T-helper 1 cell treated with Interleukin-12 subunit alpha and Interleukin-12 subunit beta and Interleukin-4 antibody, amounts not matched to agents 30 ng/mL and 1 ng/mL, for 36 hours (primary cell): ENCODE data around the gene EIF2B4. TPM values are rescaled to one million over a fixed set of nuclear protein-coding genes. Genes with fewer than 3 reads are reported as not detected.

ENCODE experiments used
- intact Hi-C: fragments of 100-400 bp; cut with micrococcal nuclease; formaldehyde crosslinking; loops from one replicate; pipeline ENCODE4 v1.15.1; 2024
- total RNA-seq: library from RNA; stranded (reverse); gene quantifications from 2 replicates; pipeline ENCODE4 v1.2.3, GENCODE V29; 2022

EIF2B4 gene
- 48.3 and 48.7 TPM in 2 replicates for total RNA-seq

DNA sequence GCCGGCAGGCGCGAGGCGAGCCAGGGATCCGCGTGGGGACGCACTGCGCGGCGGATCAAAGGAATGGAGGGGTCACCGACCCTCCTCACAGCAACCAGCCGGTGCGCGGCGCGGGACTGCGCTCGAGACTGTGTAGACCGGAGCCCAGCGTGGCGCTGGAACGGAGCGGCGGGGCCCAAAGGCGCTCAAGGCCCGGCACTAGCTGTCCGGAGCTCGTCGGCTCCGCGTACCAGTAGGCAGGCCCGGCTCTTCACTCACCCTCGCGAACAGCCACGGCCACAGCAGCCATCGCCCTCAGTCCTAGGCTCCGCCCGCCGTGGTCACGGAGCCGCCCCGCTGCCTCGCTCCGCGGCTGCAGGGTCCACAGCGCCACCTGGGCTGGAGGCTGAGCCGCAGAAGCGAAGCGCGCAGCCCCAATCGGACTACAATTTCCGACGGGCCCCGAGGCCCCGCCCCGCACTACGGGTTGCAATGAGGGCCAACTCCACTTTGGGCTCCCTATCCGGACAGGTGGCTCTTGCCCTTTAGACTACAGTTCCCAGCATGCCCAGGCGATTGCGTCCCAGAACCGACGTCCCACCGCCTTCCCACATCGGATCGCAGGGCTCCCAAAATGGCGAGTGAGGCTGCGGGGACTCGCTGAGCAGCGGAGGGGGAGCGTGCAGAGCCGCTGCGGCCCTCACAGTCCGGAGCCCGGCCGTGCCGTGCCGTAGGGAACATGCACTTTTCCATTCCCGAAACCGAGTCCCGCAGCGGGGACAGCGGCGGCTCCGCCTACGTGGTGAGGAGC is at the start of gene EIF2B4, which contains the start of gene SNX17:
Gene EIF2B4 (minus strand): TSS at position 313 of the 790 bp plus-strand sequence. CDS start 24 bp downstream, at position 289.
Gene SNX17 (plus strand): TSS at position 591 of the 790 bp plus-strand sequence. CDS start 128 bp downstream, at position 719.
- intact Hi-C loops = loop anchor here (1.0 to 5.0 kb wide), 18 partner anchors 10 to 1502 kb away; partner anchors contain the start of genes ATRAID, CAD, CCDC121 and GPN1

DNA sequence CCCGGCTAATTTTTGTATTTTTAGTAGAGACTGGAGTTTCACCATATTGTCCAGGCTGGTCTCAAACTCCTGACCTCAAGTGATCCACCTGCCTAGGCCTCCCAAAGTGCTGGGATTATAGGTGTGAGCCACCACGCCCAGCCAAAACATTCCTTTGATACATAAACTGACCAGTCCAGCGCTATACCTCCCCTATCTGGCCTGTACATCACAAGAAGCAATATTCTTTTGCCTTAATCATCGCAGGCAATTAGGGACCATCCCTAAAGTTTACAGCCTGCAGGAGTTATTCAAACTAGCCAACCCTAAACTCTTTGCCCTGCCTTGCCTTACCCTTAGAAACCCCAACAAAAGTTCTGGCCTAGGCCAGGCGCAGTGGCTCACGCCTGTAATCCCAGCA is 46.0 kb upstream of the EIF2B4 start:
- intact Hi-C loops = no loop called here

DNA sequence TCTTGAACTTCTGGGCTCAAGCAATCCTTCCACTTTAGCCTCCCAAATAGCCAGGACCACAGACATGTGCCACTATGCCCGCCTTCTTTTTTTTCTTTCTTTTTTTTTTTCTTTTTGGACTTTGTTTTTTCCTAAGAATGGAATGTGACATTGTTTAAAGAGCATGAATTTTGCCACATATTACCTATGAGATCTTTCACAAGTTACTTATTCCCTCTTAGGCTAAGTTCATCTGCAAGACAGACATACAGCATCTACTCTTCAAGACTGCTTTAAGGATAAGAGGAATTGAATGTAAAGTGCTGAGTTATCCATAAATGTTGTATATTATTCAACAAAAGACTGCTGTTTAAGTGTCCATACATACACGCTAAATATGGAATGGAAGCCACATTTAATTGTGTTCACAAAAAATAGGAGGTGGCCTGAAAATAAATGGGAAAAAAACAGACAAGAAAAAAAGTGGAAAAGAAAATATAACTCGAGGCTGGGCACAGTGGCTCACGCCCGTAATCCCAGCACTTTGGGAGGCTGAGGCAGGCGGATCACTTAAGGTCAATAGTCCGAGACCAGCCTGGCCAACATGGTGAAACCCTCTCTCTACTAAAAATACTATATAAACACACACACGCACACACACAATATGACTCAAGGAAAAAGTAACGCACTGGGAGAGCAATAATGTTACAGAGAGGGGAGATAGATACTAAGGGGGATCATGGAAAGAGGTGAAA is 42.4 kb upstream of the EIF2B4 start:
- intact Hi-C loops = no loop called here

DNA sequence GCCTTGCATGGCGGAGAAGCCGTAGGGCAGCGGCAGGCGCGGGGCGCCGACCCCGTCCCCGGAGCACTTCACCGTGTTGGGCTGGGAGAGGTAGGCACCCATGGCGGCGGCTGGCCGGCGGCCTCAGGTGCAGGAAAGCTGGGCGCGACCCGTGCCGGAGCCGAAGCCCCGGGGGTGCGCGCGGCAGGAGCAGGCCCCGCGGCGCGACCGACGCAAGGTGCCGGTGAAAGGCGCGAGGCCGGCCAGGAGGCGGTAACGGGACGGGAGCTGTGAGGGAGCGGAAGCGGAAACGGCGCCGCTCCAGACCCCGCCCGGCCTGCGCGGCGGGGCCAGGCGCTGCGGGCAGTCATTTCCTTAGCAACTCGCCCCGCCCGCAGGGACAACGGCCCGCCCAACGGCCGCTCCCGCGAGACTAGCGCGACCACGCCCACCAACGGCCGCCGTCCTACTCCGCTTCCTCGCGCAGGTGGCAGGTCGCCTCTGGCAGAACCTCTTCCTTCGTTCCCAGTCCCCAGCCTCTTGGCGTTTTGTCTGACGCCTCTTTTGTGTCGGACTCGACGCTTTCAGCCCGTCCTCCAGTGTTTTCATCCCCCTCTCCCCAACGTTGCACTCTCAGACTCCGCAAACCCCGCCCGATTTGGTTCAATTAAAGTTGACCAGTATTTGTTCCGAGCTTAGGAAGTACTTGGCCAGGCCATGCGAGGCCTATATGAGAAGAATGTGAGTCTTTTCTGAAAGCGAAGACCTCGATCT is 39.4 kb upstream of the EIF2B4 start, which contains the start of gene PPM1G:
Gene PPM1G (minus strand): TSS at position 271 of the 753 bp plus-strand sequence. CDS start 169 bp downstream, at position 102.
- intact Hi-C loops = loop anchor here (1.0 to 10.0 kb wide), 13 partner anchors 17 to 1062 kb away; partner anchors contain the start of genes ADGRF3, AGBL5, ATRAID and CAD

DNA sequence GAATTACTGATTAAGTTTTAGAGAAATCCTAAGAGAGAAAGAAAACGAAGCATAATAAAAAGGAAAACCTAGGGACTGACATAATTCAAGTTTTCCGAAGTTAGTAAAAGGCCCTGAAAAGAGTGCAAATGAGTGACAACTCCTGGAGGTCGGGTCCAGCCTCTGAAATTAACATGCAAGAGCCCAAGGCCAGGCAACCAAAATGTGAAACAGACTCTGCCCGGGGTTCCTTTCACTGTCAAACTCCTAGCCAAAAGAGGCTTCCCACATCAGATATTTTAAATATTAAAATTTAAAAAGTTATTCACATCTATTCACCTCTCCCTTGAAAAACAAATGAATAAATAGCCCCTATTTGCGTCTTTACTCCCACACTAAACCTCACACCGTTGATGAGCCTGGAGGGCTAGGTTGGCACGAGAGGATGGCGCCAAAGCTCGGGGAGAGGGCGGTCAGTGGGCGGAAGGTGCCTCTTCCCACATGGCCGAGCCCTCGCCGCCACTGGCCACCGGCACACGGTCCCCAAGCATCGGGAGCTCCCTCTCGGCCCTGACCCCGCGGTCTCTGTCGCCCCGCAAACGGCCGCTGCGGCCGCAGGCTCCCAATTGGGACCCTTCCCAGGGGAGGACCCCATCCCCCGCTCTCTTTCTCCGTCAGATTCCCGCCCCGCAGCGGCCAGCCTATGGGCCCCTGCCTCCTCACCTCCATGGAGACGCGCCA is 38.6 kb upstream of the EIF2B4 start:
- intact Hi-C loops = loop anchor here (1.0 to 10.0 kb wide), 13 partner anchors 16 to 1061 kb away; partner anchors contain the start of genes ADGRF3, AGBL5, ATRAID and CAD

DNA sequence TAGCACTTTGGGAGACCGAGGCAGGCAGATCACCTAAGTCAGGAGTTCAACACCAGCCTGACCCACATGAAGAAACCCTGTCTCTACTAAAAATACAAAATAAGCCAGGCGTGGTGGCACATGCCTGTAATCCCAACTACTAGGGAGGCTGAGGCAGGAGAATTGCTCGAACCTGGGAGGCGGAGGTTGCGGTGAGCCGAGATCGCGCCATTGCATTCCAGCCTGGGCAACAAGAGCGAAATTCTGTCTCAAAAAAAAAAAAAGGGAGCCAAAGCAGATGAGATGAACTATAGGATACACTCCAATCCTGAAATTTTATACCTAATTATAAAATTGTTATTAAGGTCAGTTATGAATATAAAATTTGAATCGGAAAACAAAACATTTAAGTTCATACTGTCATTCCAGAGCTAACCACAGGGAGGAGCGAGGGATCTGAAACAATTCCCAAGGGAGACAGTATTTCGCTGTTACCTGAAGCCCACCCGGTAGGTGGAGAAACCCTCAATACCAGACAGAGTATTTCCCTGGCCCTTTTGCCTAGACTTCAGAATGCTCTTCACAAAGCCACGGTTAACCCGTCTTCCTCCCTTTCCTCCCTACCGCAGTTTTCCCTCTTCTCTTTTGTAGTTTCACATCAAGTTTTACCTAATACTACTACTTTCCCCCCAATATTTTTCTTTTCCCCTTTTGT is 37.8 kb upstream of the EIF2B4 start:
- intact Hi-C loops = loop anchor here (2.0 to 10.0 kb wide), 3 partner anchors 15 to 1061 kb away; partner anchors contain the start of genes ADGRF3, ATRAID, CAD and SELENOI

DNA sequence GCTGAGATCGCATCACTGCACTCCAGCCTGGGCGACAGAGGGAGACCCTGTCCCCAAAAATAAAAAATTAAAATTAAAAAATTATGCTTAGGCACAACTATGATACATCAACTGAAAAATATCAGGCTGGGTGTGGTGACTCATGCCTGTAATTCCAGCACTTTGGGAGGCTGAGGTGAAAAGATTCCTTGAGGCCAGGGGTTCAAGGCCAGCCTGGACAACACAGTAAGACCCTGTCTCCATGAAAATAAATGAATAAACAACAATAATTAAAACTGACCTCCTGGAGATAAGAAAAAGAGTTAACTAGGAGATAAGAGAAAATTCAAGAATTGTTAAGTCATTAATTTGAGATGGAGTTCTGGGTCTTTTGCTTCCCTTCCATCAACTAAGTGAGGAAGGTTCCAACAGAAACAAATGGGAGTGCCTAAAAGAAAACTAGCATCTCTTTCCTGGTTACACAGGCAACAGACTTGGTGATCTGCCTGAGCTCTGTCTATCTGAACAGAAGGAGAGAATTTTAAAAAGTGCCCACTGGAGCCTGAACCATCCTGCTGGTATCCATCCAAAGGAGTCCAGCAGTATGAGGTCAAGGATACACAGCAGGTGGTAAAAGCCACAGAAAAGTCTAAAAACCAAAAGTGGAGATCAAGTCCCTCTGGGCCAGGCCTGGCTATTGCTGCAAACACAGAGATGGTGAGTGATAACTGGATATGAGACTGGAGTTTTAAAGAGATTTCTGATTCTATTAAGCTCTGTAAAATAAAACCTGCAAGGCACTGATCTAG is 30.4 kb upstream of the EIF2B4 start:
- intact Hi-C loops = loop anchor here (10.0 kb wide), 1 partner anchor 186 kb away; the partner anchor contains the start of genes ATRAID, CAD and SLC5A6

DNA sequence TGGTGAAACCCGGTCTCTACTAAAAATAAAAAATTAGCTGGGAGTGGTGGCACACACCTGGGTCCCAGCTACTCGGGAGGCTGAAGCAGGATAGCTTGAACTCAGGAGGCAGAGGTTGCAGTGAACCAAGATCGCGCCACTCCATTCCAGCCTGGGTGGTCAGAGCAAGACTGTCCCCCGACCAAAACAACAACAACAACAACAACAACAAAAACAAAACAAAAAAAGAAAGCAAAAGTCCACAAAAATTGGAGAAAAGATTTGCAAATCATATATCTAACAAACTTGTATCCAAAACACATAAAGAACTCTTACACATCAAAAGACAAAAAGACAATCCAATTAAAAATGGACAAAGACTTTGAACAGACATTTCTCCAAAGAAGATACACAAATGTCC is 28.8 kb upstream of the EIF2B4 start:
- intact Hi-C loops = no loop called here

DNA sequence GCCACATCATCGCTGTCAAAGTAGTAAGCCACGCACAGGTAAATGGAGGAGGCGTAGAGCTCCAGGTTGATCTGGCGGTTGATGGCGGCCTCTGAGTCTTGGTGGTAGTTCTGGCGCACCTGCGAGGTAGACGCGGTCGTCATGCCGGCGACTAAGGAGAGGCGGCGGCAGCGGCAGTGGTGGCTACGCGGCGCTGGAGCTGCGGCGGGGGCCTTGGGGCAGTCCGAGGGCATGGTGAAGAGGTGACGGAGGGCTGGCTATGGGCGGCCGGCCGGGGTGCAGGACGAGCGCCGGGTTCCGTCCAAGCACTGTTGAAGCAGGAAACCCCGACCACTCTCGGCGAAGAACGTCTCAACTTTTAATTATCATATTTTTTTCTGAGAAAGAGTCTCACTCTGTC is 23.1 kb upstream of the EIF2B4 start:
- intact Hi-C loops = loop anchor here (2.0 kb wide), 1 partner anchor 16 kb away; the partner anchor contains the start of gene PPM1G

DNA sequence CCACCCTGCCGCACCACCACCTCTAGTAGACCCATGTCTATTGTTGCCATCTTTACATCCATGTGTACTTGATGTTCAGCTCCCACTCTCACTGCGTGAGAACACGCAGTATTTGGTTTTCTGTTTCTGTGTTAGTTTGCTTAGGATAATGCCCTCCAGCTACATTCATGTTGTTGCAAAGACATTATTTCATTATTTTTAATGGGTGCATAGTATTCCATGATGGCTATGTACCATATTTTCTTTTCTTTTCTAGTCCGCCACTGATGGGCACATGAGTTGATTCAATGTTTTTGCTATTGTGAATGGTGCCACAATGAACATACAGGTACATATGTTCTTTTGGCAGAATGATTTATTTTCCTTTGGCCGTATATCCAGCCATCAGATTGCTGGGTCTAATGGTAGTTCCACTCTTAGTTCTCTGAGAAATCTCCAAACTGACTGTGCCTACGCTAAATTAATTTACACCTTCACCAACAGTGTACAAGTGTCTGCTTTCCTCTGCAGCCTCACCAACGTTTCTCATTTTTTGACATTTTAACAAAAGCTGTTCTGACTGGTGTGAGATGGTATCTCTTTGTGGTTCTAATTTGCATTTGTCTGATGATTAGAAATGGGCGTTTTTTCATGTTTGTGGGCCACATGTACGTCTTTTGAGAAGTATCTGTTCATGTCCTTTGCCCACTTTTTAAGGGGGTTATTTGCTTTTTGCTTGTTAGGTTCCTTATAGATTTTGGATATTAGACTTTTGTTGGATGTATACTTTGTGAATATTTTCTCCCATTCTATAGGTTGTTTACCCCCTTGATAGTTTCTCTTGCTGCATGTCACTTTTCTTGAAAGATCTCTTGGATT is 20.9 kb upstream of the EIF2B4 start:
- intact Hi-C loops = no loop called here

DNA sequence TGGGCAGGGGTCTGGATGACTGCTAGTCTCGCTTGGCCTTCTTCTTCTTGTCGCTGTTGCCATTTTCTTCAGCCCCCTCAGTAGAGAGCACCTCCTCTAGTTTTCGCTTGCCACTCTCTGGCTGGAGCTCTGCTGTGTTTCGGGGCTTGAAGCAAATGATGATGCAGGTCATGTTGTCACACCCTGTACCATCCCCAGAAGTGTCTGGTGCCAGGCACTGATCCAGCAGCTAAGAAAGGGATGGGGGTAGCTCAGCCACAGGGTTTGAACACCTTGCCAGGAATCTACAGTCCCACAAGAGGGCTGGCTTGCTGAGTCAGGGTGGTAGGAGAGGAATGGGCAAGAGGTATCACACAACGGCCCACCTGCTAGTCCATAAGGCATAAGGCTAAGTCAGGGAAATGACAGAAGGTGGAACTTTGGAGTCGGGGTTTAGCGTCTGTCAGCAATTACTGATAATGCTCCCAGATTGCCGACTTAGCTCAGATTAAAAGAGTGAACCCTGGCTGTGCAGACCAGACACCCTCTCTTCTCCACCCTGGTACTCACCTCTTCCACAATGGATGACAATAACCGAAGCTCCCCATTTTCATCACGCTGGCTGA is 11.5 kb upstream of the EIF2B4 start:
- intact Hi-C loops = loop anchor here (2.0 kb wide), 1 partner anchor 59 kb away; the partner anchor contains the start of gene MPV17

DNA sequence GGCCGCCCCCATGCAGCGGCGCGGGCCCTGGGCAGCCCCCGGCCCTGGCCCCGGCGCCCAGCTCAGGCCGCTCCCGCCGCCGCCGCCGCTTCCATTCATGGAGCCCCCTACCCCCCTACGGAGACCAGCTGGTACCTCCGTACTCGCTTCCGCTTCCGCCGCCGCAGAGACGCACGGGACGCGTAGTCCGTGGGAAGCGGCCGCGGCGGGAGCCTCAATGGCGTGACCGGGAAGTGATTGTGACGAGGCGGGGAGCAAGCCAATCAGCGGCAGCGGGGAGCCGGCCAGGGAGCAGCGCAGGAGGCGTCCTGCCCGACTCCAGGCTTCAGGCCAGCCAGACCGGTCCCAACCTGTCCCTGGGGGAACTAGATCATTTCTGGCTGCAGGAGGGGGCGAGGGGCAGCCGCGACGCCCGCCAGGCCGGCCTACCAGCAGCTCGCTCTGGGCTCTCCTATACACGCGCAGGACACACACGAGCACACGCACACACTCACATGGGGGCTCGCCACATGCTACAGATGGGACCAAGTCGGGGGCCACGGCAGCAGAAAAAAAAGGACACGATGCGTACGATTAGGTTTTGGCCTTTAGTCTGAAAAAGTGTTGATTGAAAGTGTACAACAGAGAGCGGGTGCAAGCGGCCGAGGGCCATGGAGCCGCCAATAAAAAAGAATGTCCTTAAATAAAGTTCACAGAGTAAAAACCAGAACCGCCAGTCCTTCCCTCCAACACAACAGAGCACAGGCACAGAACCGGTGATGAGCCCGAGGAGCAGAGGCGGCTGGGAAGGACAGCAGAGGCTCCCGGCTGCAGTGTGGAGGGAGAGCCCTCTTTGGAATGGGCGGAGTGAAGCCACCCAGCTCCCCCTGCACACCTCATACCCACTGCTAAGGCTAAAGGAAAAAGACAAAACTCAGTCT is 10.7 kb upstream of the EIF2B4 start, which contains the start of gene ZNF513:
Gene ZNF513 (minus strand): TSS at position 109 of the 920 bp plus-strand sequence. CDS start 208 bp downstream, outside the sequence.
- intact Hi-C loops = loop anchor here (1.0 to 2.0 kb wide), 7 partner anchors 11 to 282 kb away; partner anchors contain the start of genes EIF2B4, GTF3C2, IFT172 and MPV17

DNA sequence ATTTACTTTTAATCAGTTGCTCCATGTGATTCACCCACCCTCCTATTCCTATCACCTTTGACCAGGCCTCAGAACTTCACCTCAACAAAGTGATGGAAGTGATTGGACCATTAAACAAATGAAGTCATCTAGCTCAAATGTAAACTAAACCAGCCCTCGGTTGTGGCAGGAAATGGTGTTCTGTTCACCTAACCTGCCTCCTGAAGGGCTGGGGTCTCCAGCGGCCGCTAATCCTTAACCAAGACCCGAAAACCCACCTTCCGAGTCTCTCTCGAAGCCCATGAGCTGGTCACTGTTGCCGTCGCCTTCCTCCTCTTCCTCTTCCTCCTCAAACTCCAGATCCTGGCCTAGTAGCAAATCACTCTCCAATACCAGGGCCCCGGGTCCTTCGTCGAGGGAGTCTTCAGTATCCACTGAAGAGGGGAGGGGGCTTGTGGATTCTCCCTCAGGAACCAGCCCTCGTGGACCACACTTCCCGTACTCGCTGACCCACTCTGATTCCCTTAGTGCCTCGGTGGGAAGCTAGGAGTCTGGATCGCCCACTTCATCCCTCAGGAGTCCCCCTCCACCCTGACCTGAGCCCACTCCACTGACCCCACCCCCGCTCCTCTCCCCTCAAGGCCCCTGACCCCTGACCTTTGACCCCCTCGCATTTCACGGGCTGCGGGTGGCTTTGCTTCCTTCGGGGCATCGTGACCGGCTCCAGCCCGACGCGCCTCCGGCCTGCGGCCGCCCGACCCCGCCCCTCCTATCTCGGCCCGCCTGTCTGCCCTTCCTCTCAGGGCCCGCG is 9.9 kb upstream of the EIF2B4 start:
- intact Hi-C loops = loop anchor here (1.0 to 2.0 kb wide), 7 partner anchors 10 to 283 kb away; partner anchors contain the start of genes EIF2B4, GTF3C2, IFT172 and MPV17

DNA sequence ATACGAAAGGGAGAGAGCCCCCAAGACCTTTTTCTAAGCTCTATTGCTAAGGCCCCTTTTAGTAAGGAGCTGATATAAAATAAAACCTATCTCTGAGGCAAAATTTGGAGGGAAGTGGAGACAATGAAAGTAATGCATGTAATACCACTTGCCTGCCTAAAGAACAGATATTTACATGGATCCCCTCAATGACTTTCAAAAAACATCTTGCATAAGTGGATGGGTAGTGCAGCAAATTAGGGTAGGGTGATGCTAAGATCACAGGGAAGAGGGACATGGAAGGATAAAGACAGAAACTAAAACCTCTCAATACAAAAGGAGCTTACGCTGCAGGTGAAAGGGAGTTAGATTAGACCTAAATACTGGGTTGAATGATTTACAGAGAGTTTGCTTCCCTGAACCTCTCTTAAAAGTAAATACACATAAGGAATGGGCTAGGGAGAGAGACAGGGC is 9.3 kb upstream of the EIF2B4 start:
- intact Hi-C loops = no loop called here

DNA sequence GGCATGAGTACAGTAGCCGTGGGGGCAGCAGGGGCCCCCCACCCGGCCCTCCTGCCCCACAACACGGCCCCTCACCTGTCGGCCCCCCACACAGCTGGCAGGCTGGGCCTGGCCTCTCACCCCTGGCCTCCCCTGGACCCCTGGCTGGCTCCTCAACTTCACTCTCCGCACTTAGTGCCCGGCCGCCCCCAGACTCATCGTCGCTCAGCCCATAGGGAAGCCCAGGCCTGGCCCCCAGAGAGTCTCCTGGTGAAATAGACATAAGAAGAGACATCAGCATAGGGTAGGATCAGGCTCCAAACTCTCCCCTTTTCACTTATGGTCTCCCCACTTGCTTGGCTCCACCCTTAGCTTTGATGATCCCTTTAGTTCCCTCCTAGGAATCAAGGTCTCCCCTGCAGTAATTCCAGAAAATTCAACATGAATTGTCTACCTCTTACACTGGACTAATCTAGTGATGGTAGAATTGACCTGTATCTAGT is 8.7 kb upstream of the EIF2B4 start:
- intact Hi-C loops = no loop called here
